LNCaP clone FGC (cell line): ENCODE data around the gene ZDHHC22.

Experiments used
- DNase-seq: peaks from one replicate; pipeline ENCODE4 v3.0.0-alpha.2; 2011; ENCODE audit warnings: low read depth
- H3K4me3 ChIP-seq: 2 replicates; pipeline ENCODE4 v1.5.1; 2011; ENCODE audit warnings: mild to moderate bottlenecking, low read depth, low read length, control low read depth
- CTCF ChIP-seq: IDR thresholded peaks from 2 replicates; pipeline ENCODE4 v1.5.1; 2012; ENCODE audit warnings: mild to moderate bottlenecking; ENCODE audit not compliant: control insufficient read depth, insufficient read depth; ENCODE audit errors: extremely low read depth

The ZDHHC22 gene

DNA sequence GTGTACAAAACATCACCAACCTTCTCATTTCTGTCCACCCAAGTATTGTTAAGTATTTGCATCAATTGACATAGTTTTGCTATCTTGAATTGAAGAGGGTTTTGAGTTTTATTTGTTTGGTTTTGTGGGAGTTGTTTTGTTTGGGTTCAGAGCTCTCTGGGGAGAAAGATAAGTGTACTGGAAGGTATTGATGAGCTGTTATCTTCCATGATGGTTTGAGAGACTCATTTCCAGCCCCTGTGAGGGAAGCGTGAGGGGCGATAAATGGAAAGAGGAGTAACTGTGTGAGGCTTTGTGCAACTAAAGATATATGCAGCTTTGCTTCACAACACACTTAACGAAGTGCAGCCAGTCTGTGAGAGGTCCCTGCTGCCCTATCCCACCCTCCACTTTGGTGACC, 59.2 kb downstream of the ZDHHC22 start:
- no peak for DNase-seq
- no peak overlapping the region for H3K4me3 ChIP-seq
- no peak for TF ChIP-seq CTCF
